H1 (cell line): ENCODE data around the gene ENO2. TPM values are rescaled to one million over a fixed set of nuclear protein-coding genes. Genes with fewer than 3 reads are reported as not detected.
A peak's percentile ranks its signal among the peaks of the same experiment; 100 is the strongest.

Source experiments
- ASH2L ChIP-seq: fragments of 200-600, 300-600 bp; sonication (generic); IDR thresholded peaks from one replicate; pipeline ENCODE4 v1.7.1; 2017; ENCODE audit warnings: low read length
- BRCA1 ChIP-seq: IDR thresholded peaks from 2 replicates; pipeline ENCODE4 v1.6.1; 2012; ENCODE audit warnings: low read depth, low read length, improper control_type of control experiment
- CBX5 ChIP-seq: fragments of 300-800, 300-1000 bp; sonication (generic); IDR thresholded peaks from 2 replicates; pipeline ENCODE4 v1.7.1; 2016; ENCODE audit warnings: antibody characterized with exemption, low read length, low read depth
- CHD2 ChIP-seq: IDR thresholded peaks from 2 replicates; pipeline ENCODE4 v1.6.1; 2012; ENCODE audit warnings: low read length, improper control_type of control experiment
- CTBP2 ChIP-seq: IDR thresholded peaks from 2 replicates; pipeline ENCODE4 v1.7.0; 2011; ENCODE audit warnings: borderline replicate concordance, mild to moderate bottlenecking, moderate library complexity, mixed read lengths, low read length; ENCODE audit not compliant: insufficient read depth, insufficient read length
- CTCF ChIP-seq, 3 experiments: IDR thresholded peaks; 1 replicate in 2 of 3; 2 replicates in 1 of 3; pipeline versions ENCODE4 v1.5.1 to v1.6.1; 2011; ENCODE audit warnings: low read length in 3 of 3, mild to moderate bottlenecking in 3 of 3, inconsistent platforms in 2 of 3, low read depth in 1 of 3, moderate library complexity in 1 of 3; ENCODE audit not compliant: insufficient read depth in 1 of 3; ENCODE audit errors: control extremely low read depth in 1 of 3
- FOSL1 ChIP-seq: IDR thresholded peaks from 2 replicates; pipeline ENCODE4 v1.6.1; 2011; ENCODE audit warnings: mild to moderate bottlenecking, low read depth, low read length, moderate library complexity; ENCODE audit not compliant: insufficient read depth
- HDAC2 ChIP-seq, 2 experiments: fragments of 300-600 bp in 1 of 2; sonication (generic) in 1 of 2; IDR thresholded peaks; 2 replicates each; pipeline ENCODE4 v1.6.1; 2011 to 2012; ENCODE audit warnings: low read depth in 2 of 2, low read length in 2 of 2, mild to moderate bottlenecking in 2 of 2, moderate library complexity in 2 of 2, borderline replicate concordance in 1 of 2, inconsistent platforms in 1 of 2
- JUND ChIP-seq: IDR thresholded peaks from 2 replicates; pipeline ENCODE4 v1.6.1; 2011; ENCODE audit warnings: mild to moderate bottlenecking, improper control_type of control experiment, low read length
- MAFK ChIP-seq: IDR thresholded peaks from 2 replicates; pipeline ENCODE4 v1.6.1; 2012; ENCODE audit warnings: low read depth, mild to moderate bottlenecking, improper control_type of control experiment, low read length
- MAX ChIP-seq: IDR thresholded peaks from 2 replicates; pipeline ENCODE4 v1.6.1; 2012; ENCODE audit warnings: inconsistent platforms
- POLR2AphosphoS5 ChIP-seq: IDR thresholded peaks from 2 replicates; pipeline ENCODE4 v1.6.1; 2011; ENCODE audit warnings: low read depth, low read length
- RNF2 ChIP-seq: fragments of 200-900, 300-1000 bp; sonication (generic); IDR thresholded peaks from 2 replicates; pipeline ENCODE4 v1.7.1; 2016; ENCODE audit warnings: borderline replicate concordance, low read depth, mild to moderate bottlenecking, antibody characterized with exemption, low read length; ENCODE audit not compliant: poor library complexity, severe bottlenecking; ENCODE audit errors: missing control alignments
- RXRA ChIP-seq: IDR thresholded peaks from 2 replicates; pipeline ENCODE4 v1.6.1; 2011; ENCODE audit warnings: low read depth, mild to moderate bottlenecking, low read length, moderate library complexity; ENCODE audit not compliant: insufficient read depth
- SIN3A ChIP-seq, 2 experiments: IDR thresholded peaks in 1 of 2; conservative IDR thresholded peaks in 1 of 2; 2 replicates each; pipeline ENCODE4 v1.6.1; 2011 to 2012; ENCODE audit warnings: low read length in 2 of 2, improper control_type of control experiment in 1 of 2, low read depth in 1 of 2, mild to moderate bottlenecking in 1 of 2
- TAF7 ChIP-seq: optimal IDR thresholded peaks from 2 replicates; pipeline ENCODE3; 2011; ENCODE audit warnings: low read depth, mild to moderate bottlenecking, inconsistent platforms, low read length, moderate library complexity, borderline replicate concordance
- TBP ChIP-seq: IDR thresholded peaks from 2 replicates; pipeline ENCODE4 v1.6.1; 2011; ENCODE audit warnings: low read depth, low read length, improper control_type of control experiment
- TCF12 ChIP-seq: IDR thresholded peaks from 2 replicates; pipeline ENCODE4 v1.6.1; 2011; ENCODE audit warnings: low read depth, mild to moderate bottlenecking, low read length
- YY1 ChIP-seq: IDR thresholded peaks from 2 replicates; pipeline ENCODE4 v1.6.1; 2011; ENCODE audit warnings: low read depth, mild to moderate bottlenecking, low read length
- ZNF274 ChIP-seq: IDR thresholded peaks from 2 replicates; pipeline ENCODE4 v1.7.0; 2012; ENCODE audit warnings: low read length, borderline replicate concordance; ENCODE audit errors: extremely low read depth
- polyA plus RNA-seq, 7 experiments: library from polyadenylated mRNA; depleted of rRNA in 3 of 7; stranded (reverse) in 5 of 7; unstranded in 2 of 7; fragments of >200 nt in 5 of 7; fragments of 200-250 nt in 2 of 7; gene quantifications; 1 replicate in 5 of 7; 2 replicates in 1 of 7; 4 replicates in 1 of 7; pipeline versions ENCODE4 v1.2.1 to v1.2.3, GENCODE V29; 2011 to 2013; ENCODE audit warnings: missing spikeins in 2 of 7, mixed read lengths in 2 of 7
- total RNA-seq: library from RNA; stranded (reverse); fragmentation: NEBNext Ultra II Directional; extraction: Animal tissue kit (Norgen Biotek cat#: 25700); gene quantifications from 2 replicates; pipeline ENCODE4 v1.2.1, GENCODE V29; 2021

Gene ENO2
- total and polyA plus RNA-seq, 2 of the 8 experiments (the other 6 are each of a cell fraction or from before 2014, with no cell fraction given), result 92.4 to 102 TPM

GRCh38 chr12:6965026-6965661, 50.8 kb downstream of the ENO2 start (continued):
- no peak for TF ChIP-seq CBX5
- TF ChIP-seq POLR2AphosphoS5, result peak; percentile 74
- TF ChIP-seq RXRA, result no peak
- no peak for TF ChIP-seq FOSL1
- peak in 2 of 3 experiments; percentile 78 to 90; a peak in 3 of 4 replicates for TF ChIP-seq CTCF (IDR thresholded peaks at IDR 0.05; ENCODE audit: control extremely low read depth in 1 of 3, insufficient read depth in 1 of 3, low read depth in 1 of 3, low read length in 3 of 3)
- TF ChIP-seq HDAC2 (IDR thresholded peaks at IDR 0.05; ENCODE audit: borderline replicate concordance in 1 of 2, low read depth in 2 of 2, low read length in 2 of 2), result no peak
- TF ChIP-seq SIN3A (conservative IDR thresholded peaks at IDR 0.05 in 1 of 2, IDR thresholded peaks at IDR 0.05 in 1 of 2; ENCODE audit: low read depth in 1 of 2, low read length in 2 of 2), result peak in 1 of 2 experiments; percentile 88; a peak in 2 of 4 replicates
- no peak for TF ChIP-seq TCF12
- 0 out of 2 replicates have a peak, but pooled peaks have one; percentile 49 for TF ChIP-seq YY1
- no peak for TF ChIP-seq CTBP2
- TF ChIP-seq MAX, result peak; percentile 93
- no peak for TF ChIP-seq ZNF274
- TF ChIP-seq RNF2, result no peak
- peak; percentile 33; the same call in 1 of the 2 replicates for TF ChIP-seq TBP
- no peak for TF ChIP-seq TAF7
- TF ChIP-seq JUND, result 0 out of 2 replicates have a peak, but pooled peaks have one; percentile 7
- TF ChIP-seq MAFK, result no peak
- TF ChIP-seq ASH2L, result no peak
- TF ChIP-seq BRCA1, result no peak
- no peak for TF ChIP-seq CHD2
